A549 (cell line): ENCODE results near the gene METTL21C.

ENCODE experiments used
- BHLHE40 ChIP-seq: IDR thresholded peaks from 2 replicates; pipeline ENCODE4 v1.6.1; 2012; ENCODE audit warnings: low read depth, low read length, inconsistent platforms
- CTCF ChIP-seq: fragments of >200 bp; sonication (Bioruptor Twin); formaldehyde crosslinking; IDR thresholded peaks from 3 replicates; pipeline ENCODE4 v1.5.1; 2016
- E2F6 ChIP-seq: IDR thresholded peaks from 2 replicates; pipeline ENCODE4 v1.6.1; 2012; ENCODE audit warnings: low read depth, borderline replicate concordance
- EHMT2 ChIP-seq: fragments of 200-600 bp; sonication (generic); IDR thresholded peaks from 2 replicates; pipeline ENCODE4 v1.6.1; 2016; ENCODE audit warnings: antibody characterized with exemption, low read depth, mild to moderate bottlenecking, moderate library complexity
- JUN ChIP-seq, 2 experiments: fragments of >200 bp; sonication (Bioruptor Twin); formaldehyde crosslinking; IDR thresholded peaks; 2 replicates in 1 of 2; 3 replicates in 1 of 2; pipeline ENCODE4 v1.6.1; 2016 to 2017
- MAFK ChIP-seq: fragments of 450-650 bp; IDR thresholded peaks from 2 replicates; pipeline ENCODE4 v1.6.1; 2014; ENCODE audit not compliant: partially characterized antibody
- PBX3 ChIP-seq: IDR thresholded peaks from 2 replicates; pipeline ENCODE4 v1.6.1; 2012
- SREBF2 ChIP-seq: fragments of 450-650 bp; IDR thresholded peaks from 2 replicates; pipeline ENCODE4 v1.6.1; 2014; ENCODE audit warnings: mild to moderate bottlenecking, moderate library complexity
- TF ChIP-seq, protein P1 (sequence below): IDR thresholded peaks from 2 replicates; pipeline ENCODE4 v1.6.1; 2012

DNA sequence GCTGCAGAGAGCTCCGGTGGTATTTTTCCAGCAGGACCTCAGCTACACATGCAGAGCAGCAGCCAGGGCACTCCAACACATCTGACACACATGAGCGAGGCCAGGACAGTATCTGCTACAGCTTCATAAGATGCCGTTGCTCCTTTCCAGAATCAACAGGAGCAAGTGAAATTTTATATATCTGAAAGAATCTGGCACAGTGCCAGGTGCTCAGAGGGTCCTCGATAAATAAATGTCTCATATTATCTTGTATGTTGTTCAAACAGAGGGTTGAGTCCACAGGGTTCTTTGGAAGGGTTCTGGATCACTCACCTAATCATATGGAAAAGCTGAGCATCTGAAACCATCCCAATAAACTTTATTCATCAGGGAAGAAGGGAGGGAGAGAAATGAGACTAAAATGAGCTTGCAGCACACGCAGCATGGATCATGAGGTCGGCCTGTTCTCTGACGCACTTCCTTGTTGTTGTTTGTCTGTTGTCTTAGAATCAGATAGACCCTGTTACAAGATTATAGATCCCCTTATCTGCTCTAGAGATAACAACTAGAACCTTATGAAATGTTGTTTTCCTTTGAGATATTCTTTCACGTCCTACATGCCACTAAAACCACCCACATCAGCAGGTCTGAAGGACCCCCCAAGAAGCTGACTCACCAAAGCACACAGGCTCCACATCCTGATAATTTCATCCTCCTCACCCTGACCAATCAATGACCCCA, 3.2 kb upstream of the METTL21C start:
- TF ChIP-seq JUN (IDR thresholded peaks at IDR 0.05) (no peak), E2F6 (no peak), EHMT2 (no peak), PBX3 (no peak), MAFK (no peak), CTCF (no peak), BHLHE40 (no peak), SREBF2 (no peak)
- TF ChIP-seq, protein P1, sequence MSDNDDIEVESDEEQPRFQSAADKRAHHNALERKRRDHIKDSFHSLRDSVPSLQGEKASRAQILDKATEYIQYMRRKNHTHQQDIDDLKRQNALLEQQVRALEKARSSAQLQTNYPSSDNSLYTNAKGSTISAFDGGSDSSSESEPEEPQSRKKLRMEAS = no peak
